Sigmoid colon (tissue), 4 donors: ENCODE results near the gene PLOD1.

Source experiments
- EP300 ChIP-seq, 4 donors: sonication (generic); formaldehyde crosslinking; IDR thresholded peaks; one replicate each; pipeline ENCODE4 v1.6.1; 2017; ENCODE audit warnings: antibody characterized with exemption in 4 of 4
- POLR2A ChIP-seq, 2 donors: fragments of 450-650 bp; IDR thresholded peaks; one replicate each; pipeline ENCODE4 v1.6.1; 2016; ENCODE audit warnings: antibody characterized with exemption in 2 of 2, mild to moderate bottlenecking in 2 of 2, moderate library complexity in 2 of 2
- POLR2AphosphoS5 ChIP-seq, 4 donors: sonication (generic); formaldehyde crosslinking; IDR thresholded peaks; one replicate each; pipeline ENCODE4 v1.6.1; 2017; ENCODE audit warnings: antibody characterized with exemption in 4 of 4
- TF ChIP-seq, protein P1 (sequence below), 4 experiments: fragments of 450-650 bp in 3 of 4; fragments of 200-600 bp in 1 of 4; IDR thresholded peaks; one replicate each; pipeline ENCODE4 v1.5.1; 2016 to 2019; ENCODE audit warnings: antibody characterized with exemption in 4 of 4, mild to moderate bottlenecking in 3 of 4, moderate library complexity in 2 of 4

DNA sequence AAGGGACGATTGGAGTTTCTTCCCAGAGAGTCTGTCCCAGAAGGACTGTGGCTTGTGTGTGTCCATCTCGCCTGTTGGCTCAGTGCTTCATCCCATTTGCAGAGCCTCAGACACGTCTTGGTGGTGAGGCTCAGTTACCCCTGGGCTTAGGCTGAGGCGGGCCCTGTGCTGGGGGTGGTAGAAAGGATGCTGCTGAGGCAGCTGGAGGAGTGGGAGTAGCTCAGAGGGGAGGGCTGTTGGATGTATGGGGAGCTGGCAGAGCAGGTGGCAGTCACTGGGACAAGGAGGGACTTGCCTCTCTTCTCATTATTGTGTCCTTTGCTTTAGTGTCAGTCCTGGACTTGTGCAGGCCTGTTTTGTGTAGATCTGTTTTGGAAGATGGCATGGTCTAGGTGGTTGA, 77.5 kb downstream of the PLOD1 start:
- TF ChIP-seq, protein P1, sequence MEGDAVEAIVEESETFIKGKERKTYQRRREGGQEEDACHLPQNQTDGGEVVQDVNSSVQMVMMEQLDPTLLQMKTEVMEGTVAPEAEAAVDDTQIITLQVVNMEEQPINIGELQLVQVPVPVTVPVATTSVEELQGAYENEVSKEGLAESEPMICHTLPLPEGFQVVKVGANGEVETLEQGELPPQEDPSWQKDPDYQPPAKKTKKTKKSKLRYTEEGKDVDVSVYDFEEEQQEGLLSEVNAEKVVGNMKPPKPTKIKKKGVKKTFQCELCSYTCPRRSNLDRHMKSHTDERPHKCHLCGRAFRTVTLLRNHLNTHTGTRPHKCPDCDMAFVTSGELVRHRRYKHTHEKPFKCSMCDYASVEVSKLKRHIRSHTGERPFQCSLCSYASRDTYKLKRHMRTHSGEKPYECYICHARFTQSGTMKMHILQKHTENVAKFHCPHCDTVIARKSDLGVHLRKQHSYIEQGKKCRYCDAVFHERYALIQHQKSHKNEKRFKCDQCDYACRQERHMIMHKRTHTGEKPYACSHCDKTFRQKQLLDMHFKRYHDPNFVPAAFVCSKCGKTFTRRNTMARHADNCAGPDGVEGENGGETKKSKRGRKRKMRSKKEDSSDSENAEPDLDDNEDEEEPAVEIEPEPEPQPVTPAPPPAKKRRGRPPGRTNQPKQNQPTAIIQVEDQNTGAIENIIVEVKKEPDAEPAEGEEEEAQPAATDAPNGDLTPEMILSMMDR (IDR thresholded peaks at IDR 0.05) = no peak
- no peak for TF ChIP-seq POLR2AphosphoS5 (IDR thresholded peaks at IDR 0.05)
- no peak for TF ChIP-seq POLR2A (IDR thresholded peaks at IDR 0.05)
- no peak for TF ChIP-seq EP300 (IDR thresholded peaks at IDR 0.05)
